H9 (cell line): ENCODE measurements around the gene SLF1. TPM values are rescaled to one million over a fixed set of nuclear protein-coding genes. Genes with fewer than 3 reads are reported as not detected.

ENCODE experiments used
- DNase-seq: peaks from one replicate; pipeline ENCODE4 v3.0.0-alpha.2; 2017
- H2AFZ ChIP-seq: one replicate; pipeline ENCODE4 v1.6.1; 2013; ENCODE audit warnings: mild to moderate bottlenecking, low read length, control low read depth, moderate library complexity
- H2AK5ac ChIP-seq: 2 replicates; pipeline ENCODE4 v1.6.1; 2013; ENCODE audit warnings: low read length, control low read depth, mixed read lengths; ENCODE audit not compliant: insufficient read length
- H2BK120ac ChIP-seq: one replicate; pipeline ENCODE4 v1.6.1; 2013; ENCODE audit warnings: low read depth, mild to moderate bottlenecking, low read length, control low read depth, inconsistent platforms; ENCODE audit not compliant: poor library complexity, severe bottlenecking
- H2BK12ac ChIP-seq: 2 replicates; pipeline ENCODE4 v1.6.1; 2013; ENCODE audit warnings: low read length, control low read depth, mixed read lengths, low read depth; ENCODE audit not compliant: insufficient read length
- H2BK15ac ChIP-seq: 2 replicates; pipeline ENCODE4 v1.6.1; 2013; ENCODE audit warnings: low read depth, low read length, control low read depth
- H2BK20ac ChIP-seq: one replicate; pipeline ENCODE4 v1.6.1; 2013; ENCODE audit warnings: low read depth, mild to moderate bottlenecking, low read length, control low read depth, inconsistent platforms; ENCODE audit not compliant: poor library complexity, severe bottlenecking
- H2BK5ac ChIP-seq: 2 replicates; pipeline ENCODE4 v1.6.1; 2013; ENCODE audit warnings: low read length, control low read depth, mixed read lengths; ENCODE audit not compliant: insufficient read length
- H3K14ac ChIP-seq: 2 replicates; pipeline ENCODE4 v1.6.1; 2013; ENCODE audit warnings: low read length, control low read depth; ENCODE audit not compliant: insufficient read depth
- H3K18ac ChIP-seq: 2 replicates; pipeline ENCODE4 v1.6.1; 2013; ENCODE audit warnings: low read depth, mild to moderate bottlenecking, mixed read lengths, low read length, control low read depth; ENCODE audit not compliant: insufficient read length
- H3K23ac ChIP-seq: 2 replicates; pipeline ENCODE4 v1.6.1; 2013; ENCODE audit warnings: low read length, control low read depth, mixed read lengths, low read depth; ENCODE audit not compliant: insufficient read length
- H3K23me2 ChIP-seq: 2 replicates; pipeline ENCODE4 v1.6.1; 2013; ENCODE audit warnings: low read depth, mild to moderate bottlenecking, mixed read lengths, low read length, control low read depth; ENCODE audit not compliant: insufficient read length, poor library complexity, severe bottlenecking
- H3K27ac ChIP-seq: 2 replicates; pipeline ENCODE4 v1.5.1; 2013; ENCODE audit warnings: low read length, control low read depth, mixed read lengths, low read depth; ENCODE audit not compliant: insufficient read length
- H3K27me3 ChIP-seq: 2 replicates; pipeline ENCODE4 v1.6.1; 2013; ENCODE audit warnings: low read length, control low read depth, inconsistent platforms; ENCODE audit not compliant: insufficient read depth
- H3K4ac ChIP-seq: 2 replicates; pipeline ENCODE4 v1.6.1; 2013; ENCODE audit warnings: low read depth, mild to moderate bottlenecking, control low read depth, inconsistent platforms, low read length, moderate library complexity
- H3K4me1 ChIP-seq: 2 replicates; pipeline ENCODE4 v1.6.1; 2013; ENCODE audit warnings: low read length, control low read depth, inconsistent platforms; ENCODE audit not compliant: insufficient read depth
- H3K4me2 ChIP-seq: 2 replicates; pipeline ENCODE4 v1.6.1; 2013; ENCODE audit warnings: low read length, control low read depth, mixed read lengths; ENCODE audit not compliant: insufficient read length, insufficient read depth
- H3K56ac ChIP-seq: 2 replicates; pipeline ENCODE4 v1.6.1; 2013; ENCODE audit warnings: low read depth, mild to moderate bottlenecking, mixed read lengths, low read length, control low read depth; ENCODE audit not compliant: insufficient read length
- H3K79me1 ChIP-seq: 2 replicates; pipeline ENCODE4 v1.6.1; 2013; ENCODE audit warnings: low read depth, mild to moderate bottlenecking, moderate library complexity, low read length, control low read depth, inconsistent platforms; ENCODE audit not compliant: insufficient read depth, poor library complexity, severe bottlenecking
- H3K79me2 ChIP-seq: 2 replicates; pipeline ENCODE4 v1.6.1; 2013; ENCODE audit warnings: low read length, control low read depth, inconsistent platforms; ENCODE audit not compliant: insufficient read depth
- H3K9ac ChIP-seq: 2 replicates; pipeline ENCODE4 v1.6.1; 2013; ENCODE audit warnings: low read length, control low read depth, mixed read lengths; ENCODE audit not compliant: insufficient read length; ENCODE audit errors: extremely low read depth
- H3K9me3 ChIP-seq: one replicate; pipeline ENCODE4 v1.6.1; 2013; ENCODE audit warnings: low read depth, low read length, inconsistent platforms; ENCODE audit not compliant: control insufficient read depth
- H3T11ph ChIP-seq: one replicate; pipeline ENCODE4 v1.6.1; 2013; ENCODE audit warnings: mild to moderate bottlenecking, low read length, control low read depth, inconsistent platforms
- H4K20me1 ChIP-seq: one replicate; pipeline ENCODE4 v1.6.1; 2013; ENCODE audit not compliant: control insufficient read depth, insufficient read length, insufficient read depth
- H4K5ac ChIP-seq: 2 replicates; pipeline ENCODE4 v1.6.1; 2013; ENCODE audit warnings: low read depth, mild to moderate bottlenecking, mixed read lengths, low read length, control low read depth; ENCODE audit not compliant: insufficient read length
- H4K8ac ChIP-seq: replicated peaks from 2 replicates; pipeline ENCODE4 v1.6.1; 2013; ENCODE audit warnings: low read length, control low read depth, mixed read lengths, low read depth; ENCODE audit not compliant: insufficient read length
- H4K91ac ChIP-seq: 2 replicates; pipeline ENCODE4 v1.6.1; 2013; ENCODE audit warnings: low read depth, mild to moderate bottlenecking, moderate library complexity, mixed read lengths, low read length, control low read depth; ENCODE audit not compliant: insufficient read length
- H3K27ac Mint-ChIP-seq, 3 experiments: 2 replicates in 2 of 3; 3 replicates in 1 of 3; pipeline ENCODE4 v1.8.0; 2020 to 2021; ENCODE audit warnings: mixed read lengths in 3 of 3, mild to moderate bottlenecking in 1 of 3, moderate library complexity in 1 of 3
- H3K27me3 Mint-ChIP-seq: 2 replicates; pipeline ENCODE4 v1.8.0; 2021; ENCODE audit warnings: low read depth, mild to moderate bottlenecking, moderate library complexity, mixed read lengths
- H3K36me3 Mint-ChIP-seq, 3 experiments: 2 replicates in 2 of 3; 3 replicates in 1 of 3; pipeline ENCODE4 v1.8.0; 2020 to 2021; ENCODE audit warnings: low read depth in 3 of 3, mixed read lengths in 3 of 3; ENCODE audit not compliant: insufficient read depth in 1 of 3
- H3K4me1 Mint-ChIP-seq, 2 experiments: 2 replicates each; pipeline ENCODE4 v1.8.0; 2020; ENCODE audit warnings: mixed read lengths in 2 of 2
- H3K4me3 Mint-ChIP-seq, 2 experiments: 2 replicates in 1 of 2; 3 replicates in 1 of 2; pipeline ENCODE4 v1.8.0; 2020 to 2021; ENCODE audit warnings: mild to moderate bottlenecking in 2 of 2, mixed read lengths in 2 of 2, moderate library complexity in 1 of 2
- H3K9me3 Mint-ChIP-seq, 2 experiments: 2 replicates in 1 of 2; 3 replicates in 1 of 2; pipeline ENCODE4 v1.8.0; 2020; ENCODE audit warnings: mild to moderate bottlenecking in 2 of 2, mixed read lengths in 2 of 2, moderate library complexity in 1 of 2
- WGBS: extraction: QIAGEN DNeasy Blood & Tissue Kit; methylation state at CpG from one replicate; pipeline ENCODE4 v1.1.7; 2013; ENCODE audit warnings: missing lambda C conversion rate, low lambda C conversion rate, mixed read lengths; ENCODE audit not compliant: insufficient read length; ENCODE audit errors: extremely low coverage; 5-methylcytosine and 5-hydroxymethylcytosine counted together
- total RNA-seq: library from RNA; stranded (reverse); gene quantifications from 2 replicates; pipeline ENCODE4 v1.2.1, GENCODE V29; 2021
- TF ChIP-seq, protein P1 (sequence below): fragments of 200-600 bp; sonication (generic); conservative IDR thresholded peaks from 3 replicates; pipeline ENCODE4 v1.8.0; 2021; ENCODE audit warnings: antibody characterized with exemption, mild to moderate bottlenecking

SLF1 gene
- total RNA-seq, 1 experiment from 2014 or later, result 12.5 TPM

DNA sequence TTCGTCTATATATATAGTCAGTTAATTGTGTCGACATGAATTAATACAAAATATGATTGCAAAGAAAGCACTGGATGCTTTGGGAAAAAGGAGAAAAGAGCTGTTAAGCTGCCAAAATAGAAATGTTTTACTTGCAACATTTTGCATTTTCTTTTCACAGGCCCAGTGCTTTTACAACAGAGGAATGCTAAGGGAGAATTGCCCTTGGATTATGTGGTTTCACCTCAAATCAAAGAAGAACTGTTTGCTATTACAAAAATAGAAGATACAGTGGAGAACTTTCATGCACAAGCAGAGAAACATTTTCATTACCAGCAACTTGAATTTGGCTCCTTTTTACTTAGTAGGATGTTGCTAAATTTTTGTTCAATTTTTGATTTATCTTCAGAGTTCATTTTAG is 76.2 kb downstream of the SLF1 start:
- Mint-ChIP-seq H3K36me3 (peaks cover 1 to 5% (median 4%) of the 10 kb centered on the region in 3 experiments; a peak in 2 of 7 replicates), H3K4me1 (peaks cover 8 to 11% of the 10 kb centered on the region in 2 experiments)

More for the DNA sequence above, 76.2 kb downstream of the SLF1 start:
- Mint-ChIP-seq H3K27ac (no peak overlapping the region), H3K9me3 (no peaks in the 10 kb centered on the region), H3K27me3 (no peaks in the 10 kb centered on the region), H3K4me3 (no peak overlapping the region)
- Histone ChIP-seq H2BK5ac (no peak overlapping the region), H3K79me2 (no peaks in the 10 kb centered on the region), H2BK12ac (no peak overlapping the region), H3K27me3 (no peaks in the 10 kb centered on the region), H2BK120ac (no peak overlapping the region), H2BK15ac (no peak overlapping the region), H3K9me3 (no peaks in the 10 kb centered on the region), H4K5ac (no peak overlapping the region), H3K23me2 (no peaks in the 10 kb centered on the region), H3K9ac (no peak overlapping the region), H3K18ac (no peak overlapping the region), H3K4me1 (no peaks in the 10 kb centered on the region), H3K27ac (no peak overlapping the region), H3K4ac (no peak overlapping the region), H2AFZ (no peak overlapping the region), H4K8ac (no peak overlapping the region), H4K91ac (no peak overlapping the region), H2AK5ac (no peak overlapping the region), H3K23ac (no peak overlapping the region), H3K4me2 (no peak overlapping the region), H4K20me1 (no peaks in the 10 kb centered on the region), H3K79me1 (no peaks in the 10 kb centered on the region), H3K14ac (no peak overlapping the region), H3T11ph (no peak overlapping the region), H3K56ac (no peak overlapping the region), H2BK20ac (no peak overlapping the region)
- TF ChIP-seq, protein P1, sequence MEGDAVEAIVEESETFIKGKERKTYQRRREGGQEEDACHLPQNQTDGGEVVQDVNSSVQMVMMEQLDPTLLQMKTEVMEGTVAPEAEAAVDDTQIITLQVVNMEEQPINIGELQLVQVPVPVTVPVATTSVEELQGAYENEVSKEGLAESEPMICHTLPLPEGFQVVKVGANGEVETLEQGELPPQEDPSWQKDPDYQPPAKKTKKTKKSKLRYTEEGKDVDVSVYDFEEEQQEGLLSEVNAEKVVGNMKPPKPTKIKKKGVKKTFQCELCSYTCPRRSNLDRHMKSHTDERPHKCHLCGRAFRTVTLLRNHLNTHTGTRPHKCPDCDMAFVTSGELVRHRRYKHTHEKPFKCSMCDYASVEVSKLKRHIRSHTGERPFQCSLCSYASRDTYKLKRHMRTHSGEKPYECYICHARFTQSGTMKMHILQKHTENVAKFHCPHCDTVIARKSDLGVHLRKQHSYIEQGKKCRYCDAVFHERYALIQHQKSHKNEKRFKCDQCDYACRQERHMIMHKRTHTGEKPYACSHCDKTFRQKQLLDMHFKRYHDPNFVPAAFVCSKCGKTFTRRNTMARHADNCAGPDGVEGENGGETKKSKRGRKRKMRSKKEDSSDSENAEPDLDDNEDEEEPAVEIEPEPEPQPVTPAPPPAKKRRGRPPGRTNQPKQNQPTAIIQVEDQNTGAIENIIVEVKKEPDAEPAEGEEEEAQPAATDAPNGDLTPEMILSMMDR, result no peak
- WGBS, result no CpG with 5 or more reads among the region's 2 CpGs
- no peak for DNase-seq
